H54 (cell line): ENCODE data around the gene NPAT.
A peak's percentile ranks its signal among the peaks of the same experiment; 100 is the strongest.

Source experiments
- DNase-seq: peaks from one replicate; pipeline ENCODE4 v3.0.0; 2011; ENCODE audit warnings: low spot score, mixed read lengths; ENCODE audit not compliant: insufficient read length
- FAIRE-seq: peaks from 3 replicates; lab custom pipeline; 2011; peaks lifted over from hg19 to GRCh38; lab: Jason Lieb, UNC
- POLR2A ChIP-seq: IDR thresholded peaks from 2 replicates; pipeline ENCODE4 v1.6.1; 2011; ENCODE audit warnings: low read depth, mild to moderate bottlenecking, low read length

Gene NPAT

DNA sequence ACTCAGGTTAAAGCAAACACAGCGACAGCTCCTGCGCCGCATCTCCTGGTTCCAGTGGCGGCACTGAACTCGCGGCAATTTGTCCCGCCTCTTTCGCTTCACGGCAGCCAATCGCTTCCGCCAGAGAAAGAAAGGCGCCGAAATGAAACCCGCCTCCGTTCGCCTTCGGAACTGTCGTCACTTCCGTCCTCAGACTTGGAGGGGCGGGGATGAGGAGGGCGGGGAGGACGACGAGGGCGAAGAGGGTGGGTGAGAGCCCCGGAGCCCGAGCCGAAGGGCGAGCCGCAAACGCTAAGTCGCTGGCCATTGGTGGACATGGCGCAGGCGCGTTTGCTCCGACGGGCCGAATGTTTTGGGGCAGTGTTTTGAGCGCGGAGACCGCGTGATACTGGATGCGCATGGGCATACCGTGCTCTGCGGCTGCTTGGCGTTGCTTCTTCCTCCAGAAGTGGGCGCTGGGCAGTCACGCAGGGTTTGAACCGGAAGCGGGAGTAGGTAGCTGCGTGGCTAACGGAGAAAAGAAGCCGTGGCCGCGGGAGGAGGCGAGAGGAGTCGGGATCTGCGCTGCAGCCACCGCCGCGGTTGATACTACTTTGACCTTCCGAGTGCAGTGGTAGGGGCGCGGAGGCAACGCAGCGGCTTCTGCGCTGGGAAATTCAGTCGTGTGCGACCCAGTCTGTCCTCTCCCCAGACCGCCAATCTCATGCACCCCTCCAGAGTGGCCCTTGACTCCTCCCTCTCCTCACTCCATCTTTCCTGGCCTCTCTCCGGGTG, at the start of gene NPAT, which contains the start of gene ATM:
NPAT (minus strand) TSS at position 65 of the 774 bp plus-strand sequence. CDS start 102 bp downstream, outside the sequence.
ATM (plus strand) TSS at position 494 of the 774 bp plus-strand sequence. CDS start 4,558 bp downstream, outside the sequence.
- peak; percentile 55 for DNase-seq
- FAIRE-seq: peak; percentile 97
- TF ChIP-seq POLR2A: peak; percentile 79

DNA sequence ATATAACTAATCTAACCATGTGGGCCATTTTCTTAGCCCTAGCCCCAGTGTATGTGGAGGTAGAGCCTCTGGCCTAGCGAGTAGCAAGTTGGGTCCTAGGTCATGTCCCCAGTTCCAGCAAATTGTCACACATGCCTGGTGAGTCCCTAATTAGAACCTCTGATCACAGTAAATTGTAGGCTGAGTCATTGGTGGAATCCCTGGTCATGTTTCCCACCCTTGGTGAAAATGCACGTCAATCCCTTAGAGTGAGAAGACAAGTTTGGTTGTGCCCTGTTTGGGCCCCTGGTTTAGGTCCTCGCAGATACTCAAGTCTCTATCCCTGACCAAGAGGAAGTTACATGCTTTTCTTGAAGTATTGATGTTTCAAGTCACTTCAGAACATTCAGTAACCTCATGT, 47.1 kb upstream of the NPAT start:
- DNase-seq: no peak
- TF ChIP-seq POLR2A: no peak
- FAIRE-seq: no peak

- DNase-seq (no peak), FAIRE-seq (no peak)
- TF ChIP-seq POLR2A: no peak
Measured at GRCh38 chr11:108253176-108253575, 30.7 kb upstream of the NPAT start.

GRCh38 chr11:108246885-108247284, 24.4 kb upstream of the NPAT start:
- no peak for TF ChIP-seq POLR2A
- FAIRE-seq: no peak
- DNase-seq: no peak

DNA sequence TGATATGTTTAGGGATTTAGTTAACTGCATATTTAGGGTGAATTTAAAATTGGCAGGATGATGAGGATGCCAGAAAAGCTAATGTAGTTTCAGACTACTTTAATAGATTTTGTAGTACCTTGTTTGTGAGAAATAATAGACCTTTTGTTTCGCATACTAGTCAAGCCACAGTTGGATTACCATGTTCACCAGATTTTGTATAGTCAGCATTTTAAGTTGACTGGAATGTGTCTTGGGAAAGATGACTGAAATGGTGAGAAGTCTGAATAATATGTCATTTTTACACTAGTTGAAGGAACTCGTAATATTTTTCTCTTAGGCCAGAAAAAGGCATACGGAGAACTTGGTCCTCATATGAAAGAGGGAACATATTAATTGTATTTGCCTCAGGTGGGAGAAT, 23.9 kb upstream of the NPAT start:
- DNase-seq (no peak), FAIRE-seq (no peak)
- TF ChIP-seq POLR2A: no peak

DNA sequence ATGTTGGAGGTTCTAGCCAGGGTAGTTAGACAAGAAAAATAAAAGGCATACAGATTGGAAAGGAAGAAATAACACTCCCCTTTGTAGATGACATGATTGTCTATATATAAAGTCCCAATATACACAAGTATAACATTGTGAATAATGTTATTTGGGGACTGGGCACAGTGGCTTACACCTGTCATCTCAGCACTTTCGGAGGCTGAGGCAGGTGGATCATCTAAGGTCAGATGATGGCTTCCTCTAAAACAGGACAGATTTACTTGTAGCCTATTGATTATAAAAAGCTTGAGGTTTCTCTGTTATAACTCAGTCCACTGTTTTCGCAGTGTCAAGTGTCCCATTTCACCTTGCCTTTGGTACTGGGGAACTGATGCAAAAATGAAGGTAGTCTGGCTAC, 20.0 kb upstream of the NPAT start:
- DNase-seq (no peak), FAIRE-seq (no peak)
- TF ChIP-seq POLR2A: no peak

DNA sequence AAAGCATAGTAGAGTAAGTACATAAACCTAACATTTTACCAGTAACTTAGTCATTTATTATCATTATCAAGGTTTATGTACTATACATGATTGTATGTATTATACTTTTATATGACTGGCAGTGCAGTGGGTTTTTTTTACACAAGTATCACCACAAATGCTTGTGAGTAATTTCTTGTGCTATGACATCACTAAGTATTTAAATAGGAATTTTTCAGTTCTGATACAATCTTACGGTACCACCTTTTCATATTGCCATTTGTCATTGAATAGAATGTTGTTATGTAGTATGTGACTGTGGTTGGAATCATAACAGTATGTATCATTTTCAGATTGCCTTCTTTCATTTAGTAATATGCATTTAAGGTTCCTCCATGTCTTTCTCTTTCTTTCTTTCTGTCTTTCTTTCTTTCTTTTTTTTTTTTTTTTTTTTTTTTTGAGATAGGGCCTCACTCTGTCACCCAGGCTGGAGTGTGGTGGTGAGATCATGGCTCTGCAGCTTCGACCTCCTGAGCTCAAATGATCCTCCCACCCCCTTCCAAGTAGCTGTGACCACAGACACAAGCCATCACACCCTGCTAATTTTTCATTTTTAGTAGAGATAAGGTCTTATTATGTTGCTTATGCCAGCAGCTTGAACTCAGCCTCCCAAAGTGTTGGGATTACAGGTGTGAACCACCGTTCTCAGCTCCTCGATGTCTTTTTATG, 19.0 kb upstream of the NPAT start:
- DNase-seq: no peak
- no peak for TF ChIP-seq POLR2A
- no peak for FAIRE-seq

GRCh38 chr11:108239076-108239475, 16.6 kb upstream of the NPAT start:
- no peak for FAIRE-seq
- TF ChIP-seq POLR2A: no peak

DNA sequence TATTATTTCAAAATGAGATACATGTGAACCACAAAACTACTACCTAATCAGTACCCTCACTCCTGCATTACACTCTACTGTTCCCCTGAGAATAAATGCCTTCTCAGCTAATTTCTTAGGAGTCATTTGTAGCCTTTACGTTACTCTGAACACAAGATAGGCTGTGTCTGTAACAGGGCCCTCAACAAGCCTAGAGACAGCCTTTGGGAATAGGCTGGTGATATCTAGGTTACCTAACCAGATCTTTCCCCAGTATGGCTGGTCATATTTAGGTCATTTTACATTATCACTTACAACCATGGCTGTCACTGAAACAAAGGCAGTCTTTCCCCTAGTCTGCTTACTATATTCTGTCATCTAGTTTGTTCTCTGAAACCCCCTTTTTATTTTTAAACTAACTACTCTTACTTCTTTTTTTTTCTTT, 14.6 kb upstream of the NPAT start:
- no peak for TF ChIP-seq POLR2A
- FAIRE-seq (no peak), DNase-seq (no peak)

More at GRCh38 chr11:108239076-108239475, 16.6 kb upstream of the NPAT start:
- no peak for DNase-seq

DNA sequence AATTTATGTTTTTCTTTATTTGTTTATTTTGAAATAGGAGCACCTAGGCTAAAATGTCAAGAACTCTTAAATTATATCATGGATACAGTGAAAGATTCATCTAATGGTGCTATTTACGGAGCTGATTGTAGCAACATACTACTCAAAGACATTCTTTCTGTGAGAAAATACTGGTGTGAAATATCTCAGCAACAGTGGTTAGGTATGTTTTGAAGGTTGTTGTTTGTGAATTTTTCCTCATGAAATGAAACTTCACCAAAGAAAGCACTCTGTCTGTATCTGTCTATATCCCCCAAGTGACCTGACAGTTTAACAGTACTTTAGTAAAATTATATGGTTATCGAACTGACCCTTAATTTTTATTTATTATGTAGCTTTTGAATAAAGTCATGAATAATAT, 13.2 kb upstream of the NPAT start:
- FAIRE-seq (no peak), DNase-seq (no peak)
- no peak for TF ChIP-seq POLR2A

DNA sequence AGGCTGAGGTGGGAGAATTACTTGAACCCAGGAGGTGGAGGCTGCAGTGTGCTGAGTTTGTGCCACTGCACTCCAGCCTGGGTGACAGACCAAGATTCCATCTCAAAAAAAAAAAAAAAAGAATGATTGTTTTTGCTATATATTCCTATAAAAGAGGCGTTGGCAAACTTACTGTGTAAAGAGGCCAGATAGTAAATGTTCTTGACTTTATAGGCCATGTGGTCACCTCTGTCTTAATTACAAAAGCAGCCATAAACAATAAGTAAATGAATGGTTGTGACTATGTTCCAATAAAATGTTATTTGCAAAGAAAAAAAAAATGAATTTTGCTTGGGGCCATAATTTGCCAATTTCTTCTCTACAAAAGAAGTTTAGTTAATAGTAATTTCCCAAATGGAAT, 12.8 kb upstream of the NPAT start:
- no peak for DNase-seq
- no peak for FAIRE-seq
- no peak for TF ChIP-seq POLR2A

DNA sequence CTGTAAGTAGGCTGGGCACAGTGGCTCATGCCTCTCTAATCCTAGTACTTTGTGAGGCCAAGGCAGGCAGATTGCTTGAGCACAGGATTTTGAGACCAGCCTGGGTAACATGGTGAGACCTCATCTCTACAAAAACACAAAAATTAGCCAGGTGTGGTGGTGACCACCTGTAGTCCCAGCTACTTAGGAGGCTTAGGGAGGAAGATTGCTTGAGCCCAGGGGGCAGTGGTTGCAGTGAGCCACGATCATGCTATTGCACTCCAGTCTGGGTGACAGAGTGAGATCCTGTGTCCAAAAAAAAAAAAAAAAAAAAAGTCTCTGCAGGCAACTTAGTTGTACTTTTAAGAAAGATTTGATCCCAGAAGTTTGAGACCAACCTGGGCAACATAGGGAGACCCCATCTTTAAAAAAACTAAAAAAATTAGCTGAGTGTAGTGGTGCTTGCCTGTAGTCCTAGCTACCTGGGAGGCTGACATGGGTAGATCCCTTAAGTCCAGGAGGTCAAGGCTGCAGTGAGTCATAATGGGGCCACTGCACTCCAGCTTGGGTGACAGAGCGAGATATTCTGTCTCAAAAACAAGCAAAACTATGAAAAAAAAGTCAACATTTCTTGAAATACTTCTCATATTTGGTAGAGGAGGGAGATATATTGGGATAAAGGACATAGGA, 11.0 kb upstream of the NPAT start:
- DNase-seq (no peak), FAIRE-seq (no peak)
- no peak for TF ChIP-seq POLR2A

GRCh38 chr11:108228251-108228650, 5.8 kb upstream of the NPAT start:
- no peak for DNase-seq
- TF ChIP-seq POLR2A: no peak
- FAIRE-seq: no peak

DNA sequence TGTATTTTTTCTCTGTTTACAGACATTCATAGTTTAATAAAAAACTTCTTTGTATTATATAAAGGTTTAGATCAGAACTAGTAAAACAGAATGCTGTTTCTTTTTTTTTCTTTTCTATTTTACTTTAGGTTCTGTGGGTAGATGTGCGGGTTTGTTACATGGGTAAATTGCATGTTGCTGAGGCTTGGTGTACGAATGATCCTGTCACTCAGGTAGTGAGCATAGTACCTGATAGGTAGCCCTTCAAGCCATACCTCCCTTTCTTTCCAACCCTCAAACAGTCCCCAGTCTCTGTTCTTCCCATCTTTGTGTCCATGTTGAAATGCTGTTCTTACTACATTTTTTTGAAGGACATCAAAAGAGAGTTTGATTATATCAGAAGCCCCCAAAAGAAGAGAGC, 3.6 kb upstream of the NPAT start:
- no peak for DNase-seq
- TF ChIP-seq POLR2A: no peak
- no peak for FAIRE-seq
